HL-60 (cell line): ENCODE measurements around the gene FTO.

Experiments
- GABPA ChIP-seq: IDR thresholded peaks from 2 replicates; pipeline ENCODE4 v1.6.1; 2012; ENCODE audit warnings: low read depth
- POLR2AphosphoS5 ChIP-seq: IDR thresholded peaks from 2 replicates; pipeline ENCODE4 v1.6.1; 2012; ENCODE audit warnings: low read depth
- REST ChIP-seq: IDR thresholded peaks from 2 replicates; pipeline ENCODE4 v1.6.1; 2012; ENCODE audit warnings: low read depth; ENCODE audit not compliant: insufficient replicate concordance
- TF ChIP-seq, protein P1 (sequence below): IDR thresholded peaks from one replicate; pipeline ENCODE4 v1.5.1; 2011; ENCODE audit warnings: low read length, control low read depth, inconsistent platforms; ENCODE audit not compliant: insufficient read depth

DNA sequence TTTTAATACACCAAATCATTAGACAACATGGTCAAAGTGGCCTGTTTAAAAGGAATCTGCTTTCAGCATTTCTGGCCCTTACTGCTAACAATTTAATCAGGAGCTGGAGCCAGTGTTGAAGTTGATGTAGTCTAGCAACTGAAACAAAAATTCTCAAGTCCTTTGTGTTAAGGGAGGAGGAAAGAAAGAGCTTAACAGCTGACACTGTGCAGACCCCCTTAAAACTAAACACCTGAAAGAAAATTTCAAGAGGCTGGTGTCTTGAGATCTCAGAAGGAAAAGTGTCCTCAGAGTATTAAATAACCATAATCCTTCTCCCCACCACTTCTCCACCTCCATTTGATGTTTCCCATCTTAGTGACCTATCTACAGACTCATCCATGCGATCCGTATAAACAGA is 232.1 kb downstream of the FTO start:
- TF ChIP-seq, protein P1, sequence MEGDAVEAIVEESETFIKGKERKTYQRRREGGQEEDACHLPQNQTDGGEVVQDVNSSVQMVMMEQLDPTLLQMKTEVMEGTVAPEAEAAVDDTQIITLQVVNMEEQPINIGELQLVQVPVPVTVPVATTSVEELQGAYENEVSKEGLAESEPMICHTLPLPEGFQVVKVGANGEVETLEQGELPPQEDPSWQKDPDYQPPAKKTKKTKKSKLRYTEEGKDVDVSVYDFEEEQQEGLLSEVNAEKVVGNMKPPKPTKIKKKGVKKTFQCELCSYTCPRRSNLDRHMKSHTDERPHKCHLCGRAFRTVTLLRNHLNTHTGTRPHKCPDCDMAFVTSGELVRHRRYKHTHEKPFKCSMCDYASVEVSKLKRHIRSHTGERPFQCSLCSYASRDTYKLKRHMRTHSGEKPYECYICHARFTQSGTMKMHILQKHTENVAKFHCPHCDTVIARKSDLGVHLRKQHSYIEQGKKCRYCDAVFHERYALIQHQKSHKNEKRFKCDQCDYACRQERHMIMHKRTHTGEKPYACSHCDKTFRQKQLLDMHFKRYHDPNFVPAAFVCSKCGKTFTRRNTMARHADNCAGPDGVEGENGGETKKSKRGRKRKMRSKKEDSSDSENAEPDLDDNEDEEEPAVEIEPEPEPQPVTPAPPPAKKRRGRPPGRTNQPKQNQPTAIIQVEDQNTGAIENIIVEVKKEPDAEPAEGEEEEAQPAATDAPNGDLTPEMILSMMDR: no peak
- TF ChIP-seq GABPA (no peak), POLR2AphosphoS5 (no peak), REST (no peak)
